ENCODE measurements around the gene U2AF2. TPM values are rescaled to one million over a fixed set of nuclear protein-coding genes. Genes with fewer than 3 reads are reported as not detected.

U2AF2 gene
- total and polyA plus RNA-seq, 2 of the 4 experiments (the other 2 are of a cell fraction) = 120 to 260 TPM

DNA sequence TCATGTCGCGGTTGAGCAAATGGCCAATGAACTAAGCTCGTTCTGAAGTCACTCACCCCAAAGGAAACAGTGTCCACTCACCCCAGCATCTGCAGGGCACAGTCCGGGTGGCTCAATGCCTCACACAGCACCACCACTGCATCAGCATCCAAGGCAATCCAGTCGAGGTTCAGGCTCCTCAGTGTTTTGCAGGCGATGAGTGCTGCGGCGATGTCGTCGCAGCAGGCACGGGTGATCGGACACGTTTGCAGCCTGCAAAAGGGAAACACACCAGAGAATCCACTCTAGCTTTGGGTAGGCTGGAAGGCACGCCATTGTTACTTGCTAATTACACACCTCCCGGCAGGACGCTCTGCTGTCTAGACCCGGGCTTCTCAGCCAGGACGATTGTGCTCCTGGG is 56.9 kb downstream of the U2AF2 start:
- no peak overlapping the region for H4K91ac ChIP-seq (ENCODE audit: insufficient read depth, low read depth, low read length)
- ATAC-seq (ENCODE audit: low read depth) (no peak), DNase-seq (no peak)
- WGBS, 2 experiments (ENCODE audit: extremely low coverage in 2 of 2, insufficient read length in 1 of 2) = 65% methylated on average over 4 of the region's 18 CpGs; no CpG with 5 or more reads in 1 of the 2 experiments
- no peaks in the 10 kb centered on the region for H3K27me3 ChIP-seq (ENCODE audit: control insufficient read depth, insufficient read depth, low read length)
- no peak overlapping the region for H3K23ac ChIP-seq (ENCODE audit: low read depth, low read length)
- in situ Hi-C loops (cut with MboI; ENCODE audit: low sequenced_read_pairs) (no loop called here), dilution Hi-C loops (cut with HindIII; ENCODE audit: low sequenced_read_pairs, unreplicated experiment) (no loop called here), intact Hi-C loops (cut with micrococcal nuclease) (no loop called here)
- H2BK5ac ChIP-seq (ENCODE audit: low read depth, low read length, poor library complexity, severe bottlenecking) = no peak overlapping the region
- ChIA-PET CTCF (no interaction called here), POLR2A (ENCODE audit: unreplicated experiment) (no interaction called here)
- no peaks in the 10 kb centered on the region; the same call in 1 of the 2 replicates for H4K20me1 ChIP-seq (ENCODE audit: insufficient read depth, low read length)
- H4K8ac ChIP-seq (ENCODE audit: low read depth in 2 of 2, low read length in 2 of 2) = no peak overlapping the region
- H3K27ac ChIP-seq (ENCODE audit: insufficient read depth, low read length) = no peak overlapping the region
- peaks cover 9% of the 10 kb centered on the region for H3K9me3 ChIP-seq (ENCODE audit: control insufficient read depth, insufficient read depth, low read length)
- H2BK15ac ChIP-seq (ENCODE audit: low read depth, low read length) = no peak overlapping the region
- H2AFZ ChIP-seq (replicated peaks; ENCODE audit: low read length, poor library complexity) = no peak overlapping the region
- no peaks in the 10 kb centered on the region for H3K79me1 ChIP-seq (ENCODE audit: low read depth in 1 of 2, low read length in 2 of 2)
- no peaks in the 10 kb centered on the region for H3K9me1 ChIP-seq (ENCODE audit: insufficient read depth, low read length)
- H3K4ac ChIP-seq (ENCODE audit: low read depth, low read length) = no peak overlapping the region
- H3K36me3 ChIP-seq (ENCODE audit: control insufficient read depth, insufficient read depth, low read length) = no peaks in the 10 kb centered on the region
- H3K18ac ChIP-seq (ENCODE audit: low read depth, low read length) = no peak overlapping the region
- H3K56ac ChIP-seq (ENCODE audit: extremely low read depth, insufficient read depth, low read length) = no peak overlapping the region
- BruUV-seq (replicated peaks) = no TSS peak
- H3K14ac ChIP-seq (replicated peaks; ENCODE audit: low read depth, low read length) = no peak overlapping the region
- no peak overlapping the region for H2BK120ac ChIP-seq (ENCODE audit: low read depth, low read length)
- H3K4me3 ChIP-seq (ENCODE audit: insufficient read depth, low read depth, low read length) = no peak overlapping the region
- H3K4me1 ChIP-seq (ENCODE audit: control insufficient read depth, insufficient read depth, low read length) = no peaks in the 10 kb centered on the region
- no peak overlapping the region for H4K5ac ChIP-seq (ENCODE audit: low read depth, low read length)
- H2AK5ac ChIP-seq (ENCODE audit: low read depth, low read length) = no peak overlapping the region
- no peak overlapping the region for H3K9ac ChIP-seq (ENCODE audit: low read depth, low read length)
- no peak overlapping the region for H2BK20ac ChIP-seq (ENCODE audit: low read depth, low read length)
- H2AK9ac ChIP-seq (replicated peaks; ENCODE audit: low read depth, low read length, poor library complexity) = no peak overlapping the region
- no peak overlapping the region for H3K4me2 ChIP-seq (ENCODE audit: low read depth, low read length)
- TF ChIP-seq MXI1 (IDR thresholded peaks at IDR 0.05; ENCODE audit: borderline replicate concordance, low read depth, low read length) = no peak
- TF ChIP-seq SMC3 (IDR thresholded peaks at IDR 0.05; ENCODE audit: low read depth, low read length) = no peak
- no peak for TF ChIP-seq CTCF (conservative IDR thresholded peaks at IDR 0.05; ENCODE audit: low read depth, low read length)
- no peak for TF ChIP-seq POLR2A (IDR thresholded peaks at IDR 0.05; ENCODE audit: low read depth, low read length)
- TF ChIP-seq, protein P1, sequence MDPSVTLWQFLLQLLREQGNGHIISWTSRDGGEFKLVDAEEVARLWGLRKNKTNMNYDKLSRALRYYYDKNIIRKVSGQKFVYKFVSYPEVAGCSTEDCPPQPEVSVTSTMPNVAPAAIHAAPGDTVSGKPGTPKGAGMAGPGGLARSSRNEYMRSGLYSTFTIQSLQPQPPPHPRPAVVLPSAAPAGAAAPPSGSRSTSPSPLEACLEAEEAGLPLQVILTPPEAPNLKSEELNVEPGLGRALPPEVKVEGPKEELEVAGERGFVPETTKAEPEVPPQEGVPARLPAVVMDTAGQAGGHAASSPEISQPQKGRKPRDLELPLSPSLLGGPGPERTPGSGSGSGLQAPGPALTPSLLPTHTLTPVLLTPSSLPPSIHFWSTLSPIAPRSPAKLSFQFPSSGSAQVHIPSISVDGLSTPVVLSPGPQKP (IDR thresholded peaks at IDR 0.05; ENCODE audit: borderline replicate concordance, low read depth, low read length) = no peak
- TF ChIP-seq MAZ (IDR thresholded peaks at IDR 0.05; ENCODE audit: borderline replicate concordance, low read depth, low read length) = no peak
- no peak for TF ChIP-seq RFX5 (IDR thresholded peaks at IDR 0.05; ENCODE audit: low read depth, low read length)
- no peak for TF ChIP-seq CEBPB (IDR thresholded peaks at IDR 0.05; ENCODE audit: low read depth, low read length)
- TF ChIP-seq BHLHE40 (IDR thresholded peaks at IDR 0.05; ENCODE audit: low read depth, low read length) = no peak
- TF ChIP-seq MAFK (IDR thresholded peaks at IDR 0.05; ENCODE audit: low read depth, low read length) = no peak
- no peak for TF ChIP-seq FOS (IDR thresholded peaks at IDR 0.05; ENCODE audit: low read depth, low read length)
- no peak for TF ChIP-seq RAD21 (IDR thresholded peaks at IDR 0.05; ENCODE audit: low read length)
- no peak for TF ChIP-seq USF2 (IDR thresholded peaks at IDR 0.05; ENCODE audit: low read depth, low read length)
- no peak for TF ChIP-seq RCOR1 (IDR thresholded peaks at IDR 0.05; ENCODE audit: insufficient replicate concordance, low read length)
- TF ChIP-seq CHD1 (IDR thresholded peaks at IDR 0.05; ENCODE audit: low read depth, low read length) = no peak
- no peak for TF ChIP-seq NFE2L2 (IDR thresholded peaks at IDR 0.05; ENCODE audit: low read depth, low read length)
